Measurements from ENCODE around the gene EIF4E2. TPM values are rescaled to one million over a fixed set of nuclear protein-coding genes. Genes with fewer than 3 reads are reported as not detected.

EIF4E2 gene
- total and polyA plus RNA-seq, 9 donors: 18.6 to 111 (median 42.8) TPM

DNA sequence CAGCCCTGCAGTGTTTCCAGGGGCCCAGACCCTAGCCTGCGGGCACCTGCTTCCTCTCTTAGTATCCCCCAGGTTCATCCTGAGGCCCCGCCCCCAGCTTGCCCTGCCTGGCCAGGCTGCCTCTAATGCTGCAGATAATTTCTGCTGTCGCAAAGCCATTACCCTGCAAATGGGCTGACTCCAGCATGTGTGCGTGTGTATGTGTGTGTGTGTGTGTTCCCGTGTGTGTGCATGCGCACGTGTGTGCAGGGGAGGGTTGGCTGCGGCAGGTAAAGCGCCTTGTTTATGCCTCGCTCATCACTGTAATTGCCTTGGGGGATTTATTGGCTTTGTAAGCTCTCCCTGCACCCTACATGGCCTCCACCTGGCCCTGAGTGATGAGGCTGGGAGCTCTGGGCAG is 37.9 kb upstream of the EIF4E2 start:
- Histone ChIP-seq H3K9me3 (no peaks in the 10 kb centered on the region), H3K4me3 (no peak overlapping the region), H3K27ac (no peak overlapping the region), H3K4me1 (ENCODE audit: insufficient read depth) (no peaks in the 10 kb centered on the region), H3K27me3 (no peaks in the 10 kb centered on the region), H3K36me3 (no peaks in the 10 kb centered on the region)
- DNase-seq: no peak
- intact Hi-C loops (cut with DNase I): no loop called here
- TF ChIP-seq CTCF (IDR thresholded peaks at IDR 0.05) (no peak), EP300 (IDR thresholded peaks at IDR 0.05) (no peak), POLR2A (IDR thresholded peaks at IDR 0.05) (no peak)
- 61 to 63% (median 62%) methylated on average over 10 of the region's 10 CpGs for WGBS, 3 donors

GRCh38 chr2:232513353-232513752 is 37.1 kb upstream of the EIF4E2 start:
- H3K4me1 ChIP-seq (ENCODE audit: insufficient read depth): no peaks in the 10 kb centered on the region
- no peaks in the 10 kb centered on the region for H3K9me3 ChIP-seq
- H3K4me3 ChIP-seq: no peak overlapping the region
- intact Hi-C loops (cut with DNase I): no loop called here
- TF ChIP-seq CTCF (IDR thresholded peaks at IDR 0.05) (no peak), POLR2A (IDR thresholded peaks at IDR 0.05) (no peak), EP300 (IDR thresholded peaks at IDR 0.05) (no peak)
- H3K36me3 ChIP-seq: no peaks in the 10 kb centered on the region
- DNase-seq: no peak
- 67 to 72% (median 71%) methylated on average over 5 of the region's 5 CpGs for WGBS, 3 donors
- H3K27me3 ChIP-seq: no peaks in the 10 kb centered on the region
- no peak overlapping the region for H3K27ac ChIP-seq

GRCh38 chr2:232515639-232516038 is 34.9 kb upstream of the EIF4E2 start:
- Histone ChIP-seq H3K36me3 (no peaks in the 10 kb centered on the region), H3K4me1 (ENCODE audit: insufficient read depth) (no peaks in the 10 kb centered on the region), H3K27ac (no peak overlapping the region), H3K4me3 (no peak overlapping the region), H3K9me3 (no peaks in the 10 kb centered on the region), H3K27me3 (no peaks in the 10 kb centered on the region)
- intact Hi-C loops (cut with DNase I): no loop called here
- WGBS, 3 donors: 89 to 92% (median 90%) methylated on average over 7 of the region's 7 CpGs
- no peak for DNase-seq
- no peak for TF ChIP-seq CTCF (IDR thresholded peaks at IDR 0.05)
- TF ChIP-seq EP300 (IDR thresholded peaks at IDR 0.05): no peak
- TF ChIP-seq POLR2A (IDR thresholded peaks at IDR 0.05): no peak

- TF ChIP-seq EP300 (IDR thresholded peaks at IDR 0.05): no peak
- TF ChIP-seq CTCF (IDR thresholded peaks at IDR 0.05): no peak
- no peak for TF ChIP-seq POLR2A (IDR thresholded peaks at IDR 0.05)
- Histone ChIP-seq H3K9me3 (no peaks in the 10 kb centered on the region), H3K27me3 (no peaks in the 10 kb centered on the region), H3K27ac (no peak overlapping the region), H3K36me3 (no peaks in the 10 kb centered on the region), H3K4me3 (no peak overlapping the region), H3K4me1 (ENCODE audit: insufficient read depth) (no peaks in the 10 kb centered on the region)
- 93 to 96% (median 94%) methylated on average over 3 of the region's 3 CpGs for WGBS, 3 donors
- no peak for DNase-seq
- intact Hi-C loops (cut with DNase I): no loop called here
These were observed 33.9 kb upstream of the EIF4E2 start for GRCh38 chr2:232516551-232516950.

GRCh38 chr2:232518844-232519243 is 31.6 kb upstream of the EIF4E2 start:
- no peaks in the 10 kb centered on the region for H3K36me3 ChIP-seq
- H3K9me3 ChIP-seq: no peaks in the 10 kb centered on the region
- no peak overlapping the region for H3K27ac ChIP-seq
- no peaks in the 10 kb centered on the region for H3K27me3 ChIP-seq
- DNase-seq: no peak
- TF ChIP-seq CTCF (IDR thresholded peaks at IDR 0.05): no peak
- TF ChIP-seq EP300 (IDR thresholded peaks at IDR 0.05): no peak
- TF ChIP-seq POLR2A (IDR thresholded peaks at IDR 0.05): no peak
- WGBS, 3 donors: 85 to 93% (median 85%) methylated on average over 6 of the region's 6 CpGs
- H3K4me1 ChIP-seq (ENCODE audit: insufficient read depth): no peaks in the 10 kb centered on the region
- intact Hi-C loops (cut with DNase I): no loop called here
- no peak overlapping the region for H3K4me3 ChIP-seq

Data from ovary (tissue), 9 donors.